GM12801 (cell line): ENCODE results near the gene PSME1.

Source experiments
- CTCF ChIP-seq: IDR thresholded peaks from one replicate; pipeline ENCODE4 v1.5.1; 2011; ENCODE audit warnings: control low read depth; ENCODE audit not compliant: insufficient read length; ENCODE audit errors: extremely low read depth

The PSME1 gene

GRCh38 chr14:24156840-24157239, 20.8 kb downstream of the PSME1 start:
- no peak for TF ChIP-seq CTCF

- no peak for TF ChIP-seq CTCF
These were observed 21.3 kb downstream of the PSME1 start for GRCh38 chr14:24157331-24157730.

- no peak for TF ChIP-seq CTCF
These were observed 23.9 kb downstream of the PSME1 start for GRCh38 chr14:24159777-24160498.

GRCh38 chr14:24160499-24160849, 24.5 kb downstream of the PSME1 start:
- TF ChIP-seq CTCF, result no peak

GRCh38 chr14:24160850-24161804, 25.1 kb downstream of the PSME1 start, which contains the start of gene IRF9:
Gene IRF9, plus strand, starts transcription at chr14:24161265. Its CDS starts 880 bp downstream, at chr14:24162145.
- peak; percentile 65 for TF ChIP-seq CTCF

- TF ChIP-seq CTCF, result no peak
These were observed 26.1 kb downstream of the PSME1 start for GRCh38 chr14:24162093-24162492.

- no peak for TF ChIP-seq CTCF
These were observed 28.6 kb downstream of the PSME1 start for GRCh38 chr14:24164518-24164991.
